ENCODE data around the gene NRXN2.

The NRXN2 gene

DNA sequence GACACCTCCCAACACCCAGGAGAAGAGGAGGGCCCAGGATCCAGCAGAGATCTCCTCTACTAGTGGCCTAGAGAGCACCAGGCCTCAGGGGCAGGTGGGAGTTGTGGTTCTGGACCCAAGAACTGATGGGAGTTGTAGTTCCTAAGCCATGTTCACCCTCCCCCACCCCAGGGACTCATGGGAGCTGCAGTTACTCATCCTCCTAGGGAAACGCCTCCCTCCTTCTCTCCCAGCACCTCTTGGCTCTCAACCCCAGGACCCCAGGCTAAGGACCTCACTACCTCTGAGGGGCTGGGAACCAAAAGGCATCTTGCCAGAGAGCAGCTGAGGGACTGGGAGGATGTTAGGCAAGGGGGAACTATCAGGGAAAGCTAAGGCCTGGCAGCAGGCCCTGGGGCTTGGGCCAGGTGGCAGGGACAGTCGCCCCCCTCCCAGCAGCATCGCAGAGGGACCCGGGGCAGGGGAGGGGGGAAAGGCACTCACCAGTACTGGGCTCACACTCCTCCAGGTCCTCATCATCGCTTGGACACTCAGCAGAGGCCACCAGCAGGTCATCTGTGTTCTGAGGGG lies 103.1 kb downstream of the NRXN2 start:
- DNase-seq (ENCODE audit: low read depth): peak; percentile 73
- no peak overlapping the region for H3K4me3 ChIP-seq (ENCODE audit: control insufficient read depth, low read depth, low read length)
- TF ChIP-seq, protein P1, sequence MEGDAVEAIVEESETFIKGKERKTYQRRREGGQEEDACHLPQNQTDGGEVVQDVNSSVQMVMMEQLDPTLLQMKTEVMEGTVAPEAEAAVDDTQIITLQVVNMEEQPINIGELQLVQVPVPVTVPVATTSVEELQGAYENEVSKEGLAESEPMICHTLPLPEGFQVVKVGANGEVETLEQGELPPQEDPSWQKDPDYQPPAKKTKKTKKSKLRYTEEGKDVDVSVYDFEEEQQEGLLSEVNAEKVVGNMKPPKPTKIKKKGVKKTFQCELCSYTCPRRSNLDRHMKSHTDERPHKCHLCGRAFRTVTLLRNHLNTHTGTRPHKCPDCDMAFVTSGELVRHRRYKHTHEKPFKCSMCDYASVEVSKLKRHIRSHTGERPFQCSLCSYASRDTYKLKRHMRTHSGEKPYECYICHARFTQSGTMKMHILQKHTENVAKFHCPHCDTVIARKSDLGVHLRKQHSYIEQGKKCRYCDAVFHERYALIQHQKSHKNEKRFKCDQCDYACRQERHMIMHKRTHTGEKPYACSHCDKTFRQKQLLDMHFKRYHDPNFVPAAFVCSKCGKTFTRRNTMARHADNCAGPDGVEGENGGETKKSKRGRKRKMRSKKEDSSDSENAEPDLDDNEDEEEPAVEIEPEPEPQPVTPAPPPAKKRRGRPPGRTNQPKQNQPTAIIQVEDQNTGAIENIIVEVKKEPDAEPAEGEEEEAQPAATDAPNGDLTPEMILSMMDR (conservative IDR thresholded peaks at IDR 0.05; ENCODE audit: control insufficient read depth, insufficient read depth, low read depth, low read length): no peak

DNA sequence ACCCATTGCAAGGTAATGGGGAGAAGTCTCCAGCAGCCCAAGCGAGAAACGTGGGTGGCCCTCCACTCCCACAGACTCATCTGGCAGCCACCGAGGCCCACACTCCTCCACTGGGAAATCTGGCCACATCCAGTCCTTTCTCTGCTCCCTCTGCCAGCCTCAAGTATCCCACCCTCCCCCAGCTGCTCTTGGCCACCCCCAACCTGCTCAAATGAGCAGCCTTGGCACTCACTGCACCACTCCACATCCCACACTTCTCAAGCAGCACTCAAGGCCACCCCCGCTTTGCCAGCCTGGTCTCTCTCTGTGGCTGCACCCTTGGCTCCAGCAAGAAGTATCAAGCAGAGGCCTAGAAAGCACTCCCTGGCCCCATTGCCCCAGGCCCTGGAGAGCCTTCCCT lies 103.8 kb downstream of the NRXN2 start:
- TF ChIP-seq, protein P1 (conservative IDR thresholded peaks at IDR 0.05; ENCODE audit: control insufficient read depth, insufficient read depth, low read depth, low read length): no peak
- H3K4me3 ChIP-seq (ENCODE audit: control insufficient read depth, low read depth, low read length): no peak overlapping the region
- DNase-seq (ENCODE audit: low read depth): no peak

DNA sequence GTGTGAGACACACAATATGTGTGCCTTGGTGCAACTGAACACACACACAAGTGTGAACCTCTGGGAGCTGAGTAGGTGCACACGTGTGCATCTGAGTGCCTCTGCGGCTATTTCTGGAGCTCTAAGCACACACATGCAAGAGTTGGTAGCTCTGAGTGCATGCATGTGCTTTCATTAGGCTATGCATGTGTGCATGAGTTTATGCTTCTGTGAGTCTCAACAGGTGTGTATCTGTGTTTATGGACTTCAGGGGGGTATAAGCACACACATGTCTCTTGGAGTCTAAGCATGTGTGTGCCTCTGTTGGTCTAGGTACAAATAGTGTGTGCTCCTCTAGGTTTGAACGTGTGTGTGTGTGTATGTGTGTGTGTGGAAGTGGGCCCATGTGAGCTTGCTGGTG lies 106.2 kb downstream of the NRXN2 start:
- no peak for DNase-seq (ENCODE audit: low read depth)
- no peak overlapping the region for H3K4me3 ChIP-seq (ENCODE audit: control insufficient read depth, low read depth, low read length)
- TF ChIP-seq, protein P1 (conservative IDR thresholded peaks at IDR 0.05; ENCODE audit: control insufficient read depth, insufficient read depth, low read depth, low read length): no peak

DNA sequence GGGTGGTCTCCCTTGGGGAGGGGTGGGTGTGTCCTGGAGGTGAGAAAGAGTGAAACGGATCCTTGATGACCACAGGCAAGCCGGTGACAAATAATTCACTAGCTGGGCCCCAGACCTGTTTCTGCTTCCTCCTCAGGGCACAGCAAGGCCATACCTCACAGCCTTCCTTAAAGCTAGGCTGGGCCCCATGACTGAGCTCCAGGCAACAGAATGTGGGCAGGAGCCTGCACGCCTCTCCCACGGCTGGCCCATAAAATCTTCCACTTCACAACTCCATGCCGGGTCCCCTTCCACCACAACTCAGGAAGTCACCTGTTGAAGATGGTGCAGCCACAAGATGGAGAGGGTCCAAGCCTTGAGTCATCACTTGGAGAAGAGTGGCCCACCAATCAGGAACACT lies 108.1 kb downstream of the NRXN2 start:
- no peak for DNase-seq (ENCODE audit: low read depth)
- TF ChIP-seq, protein P1 (conservative IDR thresholded peaks at IDR 0.05; ENCODE audit: control insufficient read depth, insufficient read depth, low read depth, low read length): no peak
- H3K4me3 ChIP-seq (ENCODE audit: control insufficient read depth, low read depth, low read length): no peak overlapping the region

DNA sequence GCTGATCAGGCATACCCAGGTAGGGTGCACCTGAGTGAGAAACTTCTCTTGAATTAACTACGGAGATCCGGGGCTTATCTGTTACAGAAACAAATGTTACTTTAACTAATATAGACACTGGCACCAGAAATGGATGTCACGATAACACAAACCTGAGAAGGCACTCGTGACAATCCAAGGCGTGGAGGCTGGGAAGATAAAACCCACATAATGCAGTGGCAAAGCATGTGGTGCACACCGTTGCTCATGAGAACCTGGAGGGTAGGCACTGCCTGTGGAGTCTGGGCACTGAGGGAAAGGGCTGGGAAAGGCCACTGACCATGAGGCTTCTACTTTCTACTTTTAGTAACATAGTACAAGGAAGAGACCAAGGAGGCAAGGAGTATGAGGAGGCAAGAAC lies 109.3 kb downstream of the NRXN2 start:
- no peak for DNase-seq (ENCODE audit: low read depth)
- H3K4me3 ChIP-seq (ENCODE audit: control insufficient read depth, low read depth, low read length): no peak overlapping the region
- TF ChIP-seq, protein P1 (conservative IDR thresholded peaks at IDR 0.05; ENCODE audit: control insufficient read depth, insufficient read depth, low read depth, low read length): no peak

DNA sequence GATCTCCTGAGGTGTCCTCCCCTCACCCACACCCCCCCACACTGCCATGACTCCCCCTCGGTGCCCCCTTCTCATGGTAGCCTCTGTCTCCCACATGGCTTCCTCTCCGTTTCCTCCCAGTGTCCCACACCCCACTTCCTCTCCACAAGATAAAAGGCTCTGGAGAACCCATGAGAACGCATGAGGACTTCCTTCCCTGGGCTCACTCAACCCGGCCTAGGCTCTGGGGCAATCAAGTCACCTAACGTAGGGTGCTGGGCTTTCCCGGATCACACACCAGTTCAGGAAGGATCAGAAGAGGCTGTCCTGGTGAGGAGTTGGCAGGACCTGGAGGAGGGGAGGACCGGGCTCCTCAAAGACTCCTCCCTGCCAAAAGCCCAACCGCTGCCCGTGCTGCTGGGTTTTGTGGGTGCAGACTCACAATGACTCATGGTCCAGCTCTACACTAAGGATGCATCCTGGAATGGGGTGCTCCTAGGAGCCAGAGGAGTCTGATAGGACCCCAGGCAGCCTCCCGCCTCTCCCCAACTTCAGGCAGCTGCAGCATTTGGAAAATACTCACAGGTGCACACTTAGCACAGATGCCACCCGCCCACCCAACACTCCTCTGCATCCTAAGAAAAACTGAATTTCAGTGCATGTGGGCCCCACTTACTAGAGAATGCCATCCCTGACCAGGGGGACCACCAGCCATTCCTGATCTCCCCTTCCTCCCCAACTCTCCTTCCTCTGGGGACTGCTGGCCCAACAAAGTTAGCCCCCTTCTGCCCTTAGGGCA lies 110.9 kb downstream of the NRXN2 start:
- DNase-seq (ENCODE audit: low read depth): no peak
- TF ChIP-seq, protein P1 (conservative IDR thresholded peaks at IDR 0.05; ENCODE audit: control insufficient read depth, insufficient read depth, low read depth, low read length): no peak
- H3K4me3 ChIP-seq (ENCODE audit: control insufficient read depth, low read depth, low read length): no peak overlapping the region

Measured in fibroblast of mammary gland (primary cell).